IPS-NIHi7 (cell line): ENCODE measurements around the gene NRDE2.
A peak's percentile ranks its signal among the peaks of the same experiment; 100 is the strongest.

Experiments
- DNase-seq: peaks from one replicate; pipeline ENCODE4 v3.0.0; 2012; ENCODE audit warnings: mixed read lengths; ENCODE audit errors: extremely low spot score

Gene NRDE2

DNA sequence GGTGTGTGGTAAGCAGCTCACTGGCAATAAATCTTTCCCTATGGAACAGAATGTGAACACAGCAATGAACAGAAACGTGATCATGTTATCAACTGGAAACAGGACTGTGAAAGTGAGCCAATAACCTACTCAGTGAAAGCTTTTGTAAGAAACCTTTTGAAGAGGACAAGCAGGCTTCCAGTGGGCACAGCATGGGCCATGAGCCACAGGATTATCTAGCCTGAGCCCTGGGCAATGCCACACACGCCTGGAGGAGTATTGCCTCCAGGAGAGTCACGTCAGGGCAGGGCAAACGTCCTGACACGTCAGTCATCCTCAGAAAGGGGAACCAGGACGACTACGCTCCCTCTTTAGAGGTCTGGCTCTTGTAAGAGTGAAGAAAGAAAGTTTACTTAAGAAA, 32.3 kb downstream of the NRDE2 start:
- DNase-seq, result no peak

DNA sequence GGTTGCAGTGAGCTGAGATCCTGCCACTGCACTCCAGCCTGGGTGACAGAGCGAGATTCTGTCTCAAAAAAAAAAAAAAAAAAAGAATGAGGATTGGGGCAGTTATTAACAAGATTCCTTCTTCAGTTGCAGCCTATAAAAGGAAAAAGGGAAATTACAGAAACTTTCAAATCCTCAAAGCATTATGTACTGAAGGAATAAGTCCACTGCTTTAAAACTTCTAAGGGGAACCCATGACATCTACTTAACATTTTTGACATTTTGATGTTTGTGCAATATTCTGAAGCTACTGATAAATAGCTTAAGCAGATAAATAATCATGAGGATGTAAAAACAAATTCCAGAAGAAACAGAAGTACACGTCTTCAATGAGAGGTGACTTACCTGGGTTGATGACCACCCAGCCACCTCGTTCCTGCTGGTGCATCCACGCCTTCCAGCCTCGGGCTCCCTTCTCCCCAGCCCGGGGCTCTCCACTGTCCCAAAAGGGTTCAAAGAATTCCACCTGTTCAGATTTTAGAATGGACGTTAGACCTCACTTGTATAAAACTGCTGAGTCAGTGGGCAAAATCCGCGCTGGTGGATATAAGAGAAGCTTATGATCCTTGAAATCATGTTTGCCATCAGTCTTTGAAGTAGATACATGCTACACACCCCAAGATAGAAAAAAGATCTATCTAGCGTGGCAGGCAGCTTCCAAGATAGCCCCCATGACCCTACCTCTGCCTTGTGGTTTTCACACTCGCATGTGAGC, 33.7 kb downstream of the NRDE2 start:
- DNase-seq, result no peak

DNA sequence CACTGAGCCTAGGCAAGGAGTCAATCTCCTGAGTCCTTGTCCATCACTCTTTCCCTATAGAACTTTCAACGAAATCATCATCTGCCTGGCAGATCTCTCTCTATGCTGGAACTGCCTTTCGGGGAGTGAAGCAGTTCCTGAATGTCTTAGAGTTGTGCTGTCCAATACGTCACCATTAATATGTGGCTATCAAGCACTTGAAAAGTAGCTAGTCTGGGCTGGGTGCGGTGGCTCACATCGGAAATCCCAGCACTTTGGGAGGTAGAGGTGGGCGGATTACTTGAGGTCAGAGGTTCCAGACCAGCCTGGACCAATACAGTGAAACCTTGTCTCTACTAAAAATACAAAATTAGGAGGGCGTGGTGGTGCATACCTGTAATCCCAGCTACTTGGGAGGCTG, 35.1 kb downstream of the NRDE2 start:
- no peak for DNase-seq

DNA sequence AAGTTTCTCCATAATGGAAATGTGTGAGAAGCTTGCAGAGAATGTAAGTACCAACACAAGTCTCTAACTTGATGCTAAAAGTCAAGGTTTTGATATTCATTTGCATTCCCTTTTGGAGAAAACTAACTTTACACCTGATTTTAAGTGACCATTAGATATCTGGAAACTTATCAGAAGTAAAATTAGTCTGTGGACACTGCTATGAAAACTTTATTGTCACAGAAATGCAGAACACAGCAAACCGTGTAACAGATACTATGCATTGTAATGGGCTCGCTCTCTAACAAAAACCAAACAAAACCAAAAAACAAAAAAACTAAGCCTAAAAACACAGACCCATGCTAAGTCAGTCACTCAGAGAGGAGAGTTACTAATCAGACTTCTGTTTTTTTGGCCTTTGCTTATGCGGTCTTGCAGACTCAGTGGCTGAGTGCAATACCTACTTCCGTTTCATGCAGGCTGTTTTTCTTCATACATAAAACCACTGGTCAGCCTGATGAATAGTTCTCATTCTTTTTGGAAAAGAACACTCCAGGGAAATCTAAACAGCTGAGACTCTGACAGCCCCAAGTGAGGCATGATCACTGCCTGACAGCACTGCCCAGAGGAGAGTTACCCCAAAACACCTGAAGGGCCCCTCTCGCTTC, 35.7 kb downstream of the NRDE2 start:
- DNase-seq, result no peak

DNA sequence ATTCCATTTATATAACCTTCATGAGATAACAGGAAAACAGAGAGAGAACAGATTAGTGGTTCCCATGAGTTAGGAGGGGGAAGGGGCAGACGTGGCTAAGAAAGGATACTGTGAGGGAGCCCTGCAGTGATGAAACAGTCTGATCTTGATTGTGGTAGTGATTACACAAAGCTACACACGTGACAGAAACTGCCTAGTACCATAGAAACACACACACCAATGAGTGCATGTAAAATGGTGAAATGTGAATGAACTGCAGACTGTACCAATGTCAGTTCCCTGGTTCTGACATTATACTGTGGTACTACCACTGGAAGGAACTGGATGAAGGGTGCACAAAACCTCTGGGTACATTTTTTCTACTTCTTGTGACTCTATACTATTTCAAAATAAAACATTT, 36.9 kb downstream of the NRDE2 start:
- no peak for DNase-seq

DNA sequence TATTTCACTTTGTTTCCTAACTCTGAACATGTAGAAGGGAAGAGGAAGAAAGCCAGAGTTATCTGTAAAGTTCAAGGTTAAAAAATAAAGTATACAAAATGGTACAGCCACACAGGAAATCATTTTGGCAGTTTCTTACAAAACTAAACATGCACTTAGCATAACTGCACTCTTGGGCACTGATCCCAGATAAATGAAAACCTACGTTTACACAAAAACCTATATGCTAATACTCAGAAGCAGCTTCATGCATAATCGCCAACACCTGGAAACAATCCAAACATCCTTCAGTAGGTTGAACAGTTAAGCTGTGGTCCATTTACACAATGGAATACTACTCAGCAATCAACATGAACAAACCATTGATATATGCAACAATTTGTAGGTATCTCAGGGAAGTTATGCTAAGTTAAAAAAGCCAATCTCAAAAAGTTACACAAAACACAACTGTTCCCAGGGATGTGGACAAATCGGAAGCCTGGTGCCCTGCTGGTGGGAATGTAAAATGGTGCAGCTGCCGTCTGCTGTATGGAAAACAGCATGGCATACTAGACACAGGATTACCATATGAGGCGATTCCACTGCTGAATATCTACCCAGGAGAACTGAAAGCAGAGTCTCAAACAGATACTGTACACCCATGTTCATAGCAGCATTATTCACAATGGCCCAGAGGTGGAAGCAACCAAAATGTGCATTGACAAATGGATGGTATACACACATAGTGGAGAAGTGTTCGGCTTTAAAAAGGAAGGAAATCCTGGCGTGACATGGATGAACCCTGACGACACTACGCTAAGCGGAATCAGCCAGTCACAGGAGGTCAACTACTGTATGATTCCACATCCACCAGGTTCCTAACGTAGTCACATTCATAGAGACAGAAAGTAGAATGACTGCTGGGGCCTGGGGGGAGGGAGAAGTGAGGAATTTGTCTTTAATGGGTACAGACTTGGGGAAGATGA, 37.7 kb downstream of the NRDE2 start:
- no peak for DNase-seq

DNA sequence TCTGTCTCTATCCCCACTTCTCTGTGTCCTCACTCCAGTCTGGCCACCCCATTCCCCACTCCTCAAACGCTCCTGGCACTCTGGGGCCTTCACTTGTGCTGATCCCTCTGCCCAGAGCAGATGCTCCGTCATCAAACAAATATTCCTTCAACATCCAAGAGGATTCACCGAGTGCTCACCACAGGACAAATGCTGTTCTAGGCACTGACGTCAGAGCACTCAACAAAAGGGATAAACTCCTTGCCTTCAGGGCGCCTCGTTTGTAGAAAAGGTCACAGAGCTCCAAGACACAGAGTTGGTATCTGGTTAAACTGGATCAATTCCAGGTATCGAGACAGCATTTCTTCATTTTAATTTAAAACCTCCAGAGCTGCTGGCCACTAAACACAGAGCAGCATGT, 40.0 kb downstream of the NRDE2 start:
- no peak for DNase-seq

DNA sequence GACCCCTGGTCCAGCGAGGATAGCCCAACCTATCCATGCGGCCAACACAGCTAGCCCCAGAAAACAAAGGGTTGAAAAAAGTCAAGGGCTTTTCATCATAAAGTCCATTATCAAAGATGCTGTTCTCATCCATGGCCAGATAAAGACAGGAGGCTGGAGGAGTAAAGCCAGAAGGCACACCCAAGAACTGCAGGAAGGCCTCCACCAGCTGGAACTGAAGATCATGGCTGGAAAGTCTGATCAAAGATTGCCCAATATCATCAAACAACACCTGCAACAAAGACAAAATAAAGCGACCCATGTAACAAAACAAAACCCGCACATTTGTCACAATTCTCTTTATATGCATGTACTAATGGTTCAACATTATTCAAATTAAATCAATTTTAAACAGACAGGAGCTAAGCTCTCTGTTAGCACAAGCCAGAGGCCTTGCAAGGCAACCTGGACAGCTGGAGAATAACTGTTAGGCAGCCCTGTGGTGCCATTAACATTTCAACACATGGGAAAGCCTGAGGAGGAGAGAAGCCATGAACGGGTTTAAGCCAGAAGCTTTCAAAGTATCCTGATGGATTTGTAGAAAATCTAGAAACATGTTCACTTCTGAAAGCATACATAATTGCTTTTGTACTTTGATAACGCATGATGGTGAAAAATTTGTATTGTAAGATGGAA, 41.3 kb downstream of the NRDE2 start:
- no peak for DNase-seq

DNA sequence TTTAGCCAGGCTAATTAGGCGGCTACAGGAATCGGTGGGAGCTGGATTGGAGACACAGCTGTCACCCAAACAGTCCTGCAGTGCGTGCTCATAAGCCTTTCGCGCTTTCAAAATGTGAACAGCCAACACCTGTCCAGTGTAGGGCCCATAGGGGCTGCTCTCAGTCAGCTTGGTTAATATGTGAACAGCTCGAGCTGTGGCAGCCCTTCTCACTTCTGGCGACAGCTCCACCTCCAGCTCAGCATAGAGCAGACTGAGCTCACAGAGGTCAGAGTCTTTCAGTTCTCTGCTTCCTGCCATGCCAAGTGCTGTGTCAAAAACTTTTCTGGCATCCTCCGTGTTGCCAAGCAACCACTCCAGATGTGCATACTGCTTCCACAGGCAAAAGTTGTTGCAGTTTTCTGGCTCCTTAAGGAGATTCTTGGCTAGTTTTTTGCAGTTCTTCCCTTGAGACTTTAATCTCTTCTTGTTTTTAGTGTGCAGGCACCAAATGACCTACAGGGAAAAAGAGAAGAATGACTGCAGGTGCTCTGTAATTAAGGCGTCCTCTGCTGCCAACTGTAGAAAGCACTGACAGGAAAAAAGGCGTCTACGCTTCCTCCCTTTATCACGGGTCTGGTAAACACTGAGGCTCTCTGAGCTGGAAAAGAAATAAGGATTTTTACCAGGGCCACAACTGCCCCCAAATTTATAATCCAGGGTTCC, 42.9 kb downstream of the NRDE2 start:
- DNase-seq, result no peak

DNA sequence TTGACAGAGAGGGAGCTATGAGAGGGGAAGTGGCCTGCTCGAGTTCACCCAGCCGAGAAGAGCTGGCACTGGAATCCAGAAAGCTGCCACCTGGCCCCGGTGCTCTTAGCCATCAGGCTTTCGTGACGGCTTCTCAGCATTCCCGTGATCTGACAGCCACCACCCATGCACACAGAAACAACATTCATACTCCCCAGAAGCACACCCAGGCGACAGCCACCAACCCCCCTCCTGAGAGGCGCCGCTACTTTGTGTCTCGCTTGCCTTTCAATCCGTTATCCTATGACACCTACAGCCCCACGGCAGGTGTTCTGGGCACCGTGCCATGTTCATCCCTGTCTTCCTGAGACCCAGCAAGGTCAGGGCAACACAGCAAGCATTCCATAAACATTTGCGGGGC, 44.0 kb downstream of the NRDE2 start:
- DNase-seq, result no peak

DNA sequence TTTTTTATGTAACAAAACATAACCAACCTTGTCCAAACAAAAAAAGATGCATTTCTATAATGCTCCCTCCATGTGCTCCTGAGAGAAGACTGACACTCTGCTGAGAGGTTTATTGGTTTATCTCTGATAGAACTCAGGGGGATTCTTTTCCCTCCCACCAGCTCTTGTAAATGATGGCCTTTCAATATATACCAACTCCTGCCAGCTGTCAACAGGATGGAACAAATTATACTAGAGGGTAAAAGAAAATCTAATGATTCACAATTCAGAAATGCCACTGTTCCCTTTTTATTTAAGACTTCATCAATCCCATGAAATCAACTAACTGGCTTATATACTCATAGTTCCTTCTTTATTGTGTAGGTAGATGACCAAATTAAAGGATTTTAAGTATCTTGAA, 50.0 kb downstream of the NRDE2 start:
- DNase-seq, result no peak

DNA sequence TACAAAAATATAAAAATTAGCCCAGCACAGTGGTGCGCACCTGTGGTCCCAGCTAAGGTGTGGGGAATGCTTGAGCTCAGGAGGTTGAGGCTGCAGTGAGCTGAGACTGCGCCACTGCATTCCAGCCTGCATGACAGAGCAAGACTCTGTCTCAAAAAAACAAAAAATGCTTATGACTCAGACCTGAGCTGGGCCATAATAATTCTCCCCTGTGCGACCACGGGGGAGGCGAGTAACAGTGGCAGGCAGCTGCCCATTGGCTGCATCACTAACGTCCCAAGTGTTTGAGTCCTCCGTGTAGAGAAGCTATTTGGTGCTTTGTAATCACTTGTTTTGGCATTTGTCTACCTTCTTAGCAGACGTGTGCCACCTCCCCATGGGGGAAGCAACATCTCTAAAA, 50.5 kb downstream of the NRDE2 start:
- DNase-seq, result no peak

DNA sequence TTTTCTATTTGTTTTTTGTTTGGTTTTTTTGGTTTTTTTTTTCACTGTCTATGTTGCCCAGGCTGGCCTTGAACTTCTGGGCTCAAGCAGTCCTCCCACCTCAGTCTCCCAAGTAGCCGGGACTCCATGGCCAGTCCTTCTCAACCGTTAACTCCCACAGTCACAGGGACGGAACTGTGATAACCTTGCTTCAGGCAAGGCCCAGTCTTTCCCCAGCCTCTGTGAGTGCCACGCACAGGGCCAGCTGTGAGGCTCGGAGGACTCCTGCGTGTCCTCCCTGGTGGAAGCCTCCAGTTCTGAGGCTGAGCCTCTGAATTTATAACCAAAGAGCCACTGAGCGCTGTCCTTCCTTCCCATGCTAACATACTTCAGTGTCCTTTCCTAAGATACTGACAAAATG, 51.6 kb downstream of the NRDE2 start:
- DNase-seq, result no peak

DNA sequence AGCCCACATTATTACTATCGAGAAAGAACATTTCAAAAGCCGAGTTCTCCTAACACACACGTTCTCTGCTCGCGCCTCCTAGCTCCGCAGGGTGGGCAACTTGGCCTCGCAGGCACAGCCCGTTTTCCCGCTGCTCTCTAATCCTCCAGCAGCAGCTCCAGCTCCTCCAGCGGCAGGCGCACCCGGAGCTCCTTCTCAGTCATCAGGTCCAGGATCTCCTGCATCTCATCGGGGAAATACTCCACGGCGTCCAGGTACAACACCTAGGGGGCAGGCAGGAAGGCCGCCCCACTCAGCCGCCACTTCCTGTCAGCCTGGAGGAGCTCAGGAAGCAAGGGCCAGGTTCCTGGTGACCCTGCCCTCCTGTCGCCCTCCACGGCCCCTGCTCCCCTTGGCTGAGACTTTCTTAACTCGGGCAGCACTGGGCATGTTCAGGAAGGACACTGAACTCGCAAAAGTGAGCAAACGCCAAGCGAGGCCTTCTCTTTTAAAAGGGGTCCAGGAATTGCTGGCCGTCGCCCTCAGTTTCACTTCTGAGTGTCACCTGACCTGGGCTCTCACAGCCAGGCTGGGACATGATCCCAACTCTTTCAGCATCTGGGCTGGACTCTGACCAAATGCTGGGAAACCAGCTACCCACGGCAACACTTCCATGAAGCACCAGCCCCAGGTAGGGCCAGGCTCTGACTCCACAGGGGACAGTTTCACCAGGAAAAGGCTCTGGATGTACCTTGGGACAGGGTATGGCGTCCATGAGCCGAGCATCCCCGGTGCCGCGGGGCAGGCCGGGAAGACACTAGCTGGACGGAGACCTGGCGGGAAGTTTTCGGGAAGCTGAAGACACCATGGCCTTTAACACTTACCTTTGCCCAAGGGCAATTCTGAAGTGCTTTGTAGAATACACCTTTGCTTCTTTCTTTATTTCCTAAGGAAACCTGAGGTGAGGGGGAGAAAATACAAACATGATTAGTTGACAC, 53.3 kb downstream of the NRDE2 start:
- no peak for DNase-seq

DNA sequence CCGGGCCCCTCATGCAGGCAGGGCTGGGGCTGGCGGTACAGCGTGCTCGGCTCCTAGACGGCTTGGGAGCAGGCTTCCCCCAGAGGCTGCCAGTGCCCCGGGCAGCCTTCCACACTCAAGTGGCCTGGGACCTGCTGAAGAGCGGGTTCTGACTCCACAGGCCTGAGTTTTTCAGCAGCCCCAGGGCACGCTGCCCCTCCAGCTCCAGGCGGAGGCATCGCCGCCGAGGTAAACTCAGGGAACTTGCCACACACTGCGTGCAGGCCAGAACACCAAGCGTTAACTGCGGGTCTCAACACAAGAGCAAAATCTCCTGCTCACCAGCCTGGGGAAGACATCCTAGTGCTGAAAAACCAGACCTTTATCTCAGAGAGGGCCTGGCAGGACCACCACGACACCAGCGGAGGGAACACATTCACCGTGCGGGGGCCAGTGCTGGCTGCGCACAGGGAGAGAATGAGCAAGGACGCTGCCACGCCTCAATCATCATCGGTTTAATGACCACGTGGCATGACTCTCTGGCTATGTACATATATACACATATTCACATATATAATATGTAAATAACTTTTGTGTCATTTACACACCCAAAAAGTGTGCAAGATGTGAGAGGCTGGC, 54.1 kb downstream of the NRDE2 start:
- DNase-seq, result no peak

DNA sequence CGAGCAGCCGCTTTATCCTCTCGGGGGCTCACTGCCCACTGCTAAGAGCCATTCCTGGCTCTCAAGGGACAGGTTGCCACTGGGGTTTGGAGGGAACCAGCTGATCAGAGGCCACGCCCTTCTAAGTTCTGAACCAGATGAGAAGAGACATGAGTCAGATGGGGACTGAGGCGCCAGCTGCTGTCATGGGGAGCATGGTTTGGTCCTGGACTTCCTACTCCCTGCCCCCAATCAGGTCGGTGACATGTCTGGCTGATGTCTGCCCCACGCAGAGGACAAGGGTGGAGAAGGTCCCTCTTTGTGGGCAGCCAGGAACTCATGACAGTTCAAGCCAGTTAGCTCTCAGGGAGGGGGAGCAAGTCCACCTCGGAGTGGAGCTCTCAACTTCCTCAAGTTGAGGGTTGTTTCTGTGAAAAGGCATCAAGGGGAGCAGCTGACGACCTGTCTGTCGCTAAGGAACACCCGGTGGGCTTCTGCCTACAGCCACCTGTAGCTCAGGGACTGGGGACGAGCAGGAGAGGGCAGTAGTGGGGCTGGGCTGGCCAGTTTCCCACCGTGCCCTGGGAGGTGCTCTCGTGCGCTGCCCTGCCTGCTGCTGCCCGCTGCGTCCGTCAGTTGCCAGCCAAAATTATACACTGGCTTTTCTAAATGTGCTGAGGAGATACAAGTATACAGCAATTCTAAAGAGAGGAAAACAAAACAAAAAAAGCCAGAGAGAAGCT, 54.9 kb downstream of the NRDE2 start:
- peak; percentile 50 for DNase-seq

DNA sequence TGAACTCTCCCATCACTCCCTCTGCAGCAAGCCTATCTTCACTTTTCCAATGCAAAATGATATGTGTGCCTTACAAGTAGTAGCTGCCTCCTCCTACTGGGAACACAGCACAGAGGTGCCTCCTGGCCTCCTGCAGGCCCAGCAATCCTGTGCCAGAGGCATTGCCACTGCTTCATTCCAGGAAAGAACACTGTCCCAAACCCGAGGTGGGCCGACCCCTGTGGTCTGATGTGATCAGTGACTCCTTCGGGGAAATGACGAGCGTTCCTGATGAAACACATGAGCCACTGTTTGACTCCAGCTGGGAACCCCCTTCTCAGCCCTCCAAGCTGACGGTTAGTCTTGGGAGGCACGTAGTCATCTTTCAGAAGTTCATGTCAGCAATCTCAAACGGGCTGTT, 55.9 kb downstream of the NRDE2 start:
- DNase-seq, result no peak

DNA sequence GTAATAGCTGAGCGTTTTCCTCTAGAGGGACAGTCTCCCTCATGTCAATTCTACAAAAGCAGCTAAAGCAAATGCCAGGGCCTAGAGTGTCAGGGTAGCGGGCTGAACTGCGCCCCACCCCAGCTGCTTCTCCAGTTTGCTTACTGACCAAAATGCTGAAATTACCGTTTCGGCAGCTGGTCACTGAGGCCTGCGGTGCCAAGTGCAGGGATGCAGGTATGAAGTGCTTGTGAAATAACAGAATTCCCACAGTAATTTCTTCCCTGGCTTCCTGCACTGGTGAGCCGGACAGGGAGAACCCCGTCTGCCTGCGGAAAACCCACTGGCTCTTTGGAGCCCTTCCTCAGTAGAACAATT, 56.3 kb downstream of the NRDE2 start:
- DNase-seq, result no peak

DNA sequence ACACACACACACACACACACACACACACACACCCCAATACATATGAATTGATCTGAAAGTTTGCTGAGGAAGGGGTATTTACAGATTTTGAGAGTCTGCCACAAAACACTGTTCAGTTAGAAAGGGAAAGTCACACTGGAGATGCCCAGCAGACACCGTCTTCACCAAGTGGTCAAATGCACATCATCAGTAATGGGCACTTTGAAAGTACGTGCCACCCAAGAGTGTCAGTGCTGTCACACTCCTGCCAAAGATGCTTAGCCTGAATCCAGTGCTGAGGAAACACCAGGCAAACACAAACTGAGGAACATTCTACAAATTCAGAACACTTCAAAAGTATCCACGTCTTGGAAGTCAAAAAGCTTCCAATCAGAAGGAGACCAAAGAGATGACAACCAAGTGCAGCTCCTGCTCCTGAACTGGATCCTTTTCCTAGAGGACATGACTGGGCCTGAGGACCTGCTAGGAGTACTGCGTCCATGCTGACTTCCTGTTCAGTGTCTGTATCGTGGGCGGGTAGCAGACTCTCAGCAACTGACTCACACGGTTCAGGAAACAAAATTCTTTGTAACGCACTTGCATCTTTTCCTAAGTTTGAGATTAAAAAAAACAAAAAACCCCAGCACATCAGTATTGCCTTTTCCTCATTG, 56.8 kb downstream of the NRDE2 start:
- no peak for DNase-seq
